Mesenteric fat pad (tissue), 1 donor: Measurements from ENCODE around the gene ABCC10. TPM values are rescaled to one million over a fixed set of nuclear protein-coding genes. Genes with fewer than 3 reads are reported as not detected.
"Not testable (repeated sequence)": the region's sequence is repeated elsewhere in the genome, so short reads cannot be mapped to it uniquely, and the experiment has no call there.

Experiments used
- DNase-seq: peaks from one replicate; pipeline ENCODE4 v3.0.0-alpha.2; 2020; ENCODE audit warnings: low spot score
- long read RNA-seq: library from polyadenylated mRNA; unstranded; transcript quantifications from one replicate; pipeline ENCODE4 v2.0.0, GENCODE V29; 2020
- total RNA-seq: library from RNA; stranded (reverse); fragmentation: NEBNext Ultra II Directional; extraction: Animal tissue kit (Norgen Biotek cat#: 25700); gene quantifications from one replicate; pipeline ENCODE4 v1.2.1, GENCODE V29; 2021
- donor health status: DM: yes; HTN: yes; CAD: no.

Gene ABCC10, protein sequence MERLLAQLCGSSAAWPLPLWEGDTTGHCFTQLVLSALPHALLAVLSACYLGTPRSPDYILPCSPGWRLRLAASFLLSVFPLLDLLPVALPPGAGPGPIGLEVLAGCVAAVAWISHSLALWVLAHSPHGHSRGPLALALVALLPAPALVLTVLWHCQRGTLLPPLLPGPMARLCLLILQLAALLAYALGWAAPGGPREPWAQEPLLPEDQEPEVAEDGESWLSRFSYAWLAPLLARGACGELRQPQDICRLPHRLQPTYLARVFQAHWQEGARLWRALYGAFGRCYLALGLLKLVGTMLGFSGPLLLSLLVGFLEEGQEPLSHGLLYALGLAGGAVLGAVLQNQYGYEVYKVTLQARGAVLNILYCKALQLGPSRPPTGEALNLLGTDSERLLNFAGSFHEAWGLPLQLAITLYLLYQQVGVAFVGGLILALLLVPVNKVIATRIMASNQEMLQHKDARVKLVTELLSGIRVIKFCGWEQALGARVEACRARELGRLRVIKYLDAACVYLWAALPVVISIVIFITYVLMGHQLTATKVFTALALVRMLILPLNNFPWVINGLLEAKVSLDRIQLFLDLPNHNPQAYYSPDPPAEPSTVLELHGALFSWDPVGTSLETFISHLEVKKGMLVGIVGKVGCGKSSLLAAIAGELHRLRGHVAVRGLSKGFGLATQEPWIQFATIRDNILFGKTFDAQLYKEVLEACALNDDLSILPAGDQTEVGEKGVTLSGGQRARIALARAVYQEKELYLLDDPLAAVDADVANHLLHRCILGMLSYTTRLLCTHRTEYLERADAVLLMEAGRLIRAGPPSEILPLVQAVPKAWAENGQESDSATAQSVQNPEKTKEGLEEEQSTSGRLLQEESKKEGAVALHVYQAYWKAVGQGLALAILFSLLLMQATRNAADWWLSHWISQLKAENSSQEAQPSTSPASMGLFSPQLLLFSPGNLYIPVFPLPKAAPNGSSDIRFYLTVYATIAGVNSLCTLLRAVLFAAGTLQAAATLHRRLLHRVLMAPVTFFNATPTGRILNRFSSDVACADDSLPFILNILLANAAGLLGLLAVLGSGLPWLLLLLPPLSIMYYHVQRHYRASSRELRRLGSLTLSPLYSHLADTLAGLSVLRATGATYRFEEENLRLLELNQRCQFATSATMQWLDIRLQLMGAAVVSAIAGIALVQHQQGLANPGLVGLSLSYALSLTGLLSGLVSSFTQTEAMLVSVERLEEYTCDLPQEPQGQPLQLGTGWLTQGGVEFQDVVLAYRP (N-terminal part only)
- total RNA-seq: 22.0 TPM
- long read RNA-seq, partial matches to known transcripts: 15 of 24 reads
- long read RNA-seq, other reads (novel, unspliced or antisense): 9 of 24 reads

DNA sequence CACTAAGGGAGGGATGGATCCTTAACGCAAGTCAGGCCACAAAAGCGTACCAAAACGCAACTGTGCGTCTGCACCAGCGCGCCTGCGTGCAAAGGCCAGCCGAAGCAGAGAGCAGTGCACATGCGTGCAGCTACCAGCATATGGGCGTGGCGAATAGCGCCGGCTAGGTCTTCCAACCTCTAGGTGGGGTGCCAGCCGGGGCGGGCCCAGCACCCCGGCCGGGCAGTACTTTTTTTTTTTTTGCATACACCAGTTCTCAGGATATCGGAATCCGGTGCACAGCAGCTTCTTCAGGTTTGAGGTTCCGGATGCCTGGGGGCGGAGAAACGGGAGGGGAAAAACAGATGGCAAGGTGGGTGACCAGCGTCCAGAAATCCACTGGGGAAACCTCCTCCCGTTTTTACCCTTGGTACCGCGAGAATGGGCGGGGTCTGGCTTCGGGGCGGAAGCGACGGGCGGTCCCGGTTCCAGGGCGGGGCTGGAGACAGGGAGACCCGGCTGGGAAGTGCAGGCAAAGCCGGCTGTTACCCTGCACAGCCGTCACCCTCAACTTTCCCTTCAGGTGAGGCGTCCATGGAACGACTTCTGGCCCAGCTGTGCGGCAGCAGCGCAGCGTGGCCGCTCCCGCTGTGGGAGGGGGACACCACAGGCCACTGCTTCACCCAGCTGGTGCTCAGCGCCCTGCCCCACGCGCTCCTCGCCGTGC is at the start of gene ABCC10:
Gene ABCC10, plus strand, starts transcription at position 136 of the 706 bp plus-strand sequence. Its CDS starts 438 bp downstream, at position 574.
- DNase-seq: peak; percentile 97

DNA sequence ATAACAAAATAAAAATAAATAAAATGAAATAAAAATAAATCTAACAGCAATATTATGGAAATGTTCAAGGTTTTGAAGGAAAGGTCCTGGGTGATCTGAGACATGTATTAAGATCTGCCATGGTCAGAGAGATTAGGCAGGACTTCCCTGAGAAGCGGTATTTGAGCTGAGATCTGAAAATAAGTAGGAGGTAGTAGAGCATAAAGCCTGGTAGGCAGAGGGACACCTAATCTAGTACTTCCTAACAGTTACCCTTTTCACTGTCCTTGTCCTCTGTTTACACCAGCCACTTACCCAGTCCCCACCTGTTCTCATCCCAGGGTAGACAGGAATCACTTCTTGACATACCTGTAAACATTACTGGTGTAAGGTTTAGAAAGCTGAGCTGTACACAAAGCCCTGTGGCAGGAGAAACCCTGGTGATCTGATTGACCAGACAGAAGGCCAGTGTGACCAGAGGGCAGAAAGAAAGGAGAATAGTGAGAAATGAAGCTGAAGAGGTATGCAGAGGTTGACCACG is 49.6 kb upstream of the ABCC10 start:
- no peak for DNase-seq

DNA sequence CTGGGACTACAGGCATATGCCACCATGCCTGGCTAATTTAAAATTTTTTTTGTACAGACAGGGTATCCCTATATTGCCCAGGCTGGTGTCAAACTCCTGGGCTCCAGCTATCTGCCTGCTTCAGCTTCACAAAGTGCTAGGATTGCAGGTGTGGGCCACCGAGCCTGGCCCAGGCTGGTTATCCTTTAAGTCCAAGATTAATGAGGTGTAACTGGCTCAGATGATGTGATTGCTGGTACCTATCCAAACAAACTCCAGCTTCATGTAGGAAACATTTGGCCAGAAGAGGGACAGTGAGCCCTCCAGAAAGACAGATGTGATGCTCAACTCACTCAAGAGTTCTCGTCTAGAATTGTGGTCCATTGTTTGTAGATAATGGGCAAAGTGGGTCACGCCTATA is 48.7 kb upstream of the ABCC10 start:
- no peak for DNase-seq

DNA sequence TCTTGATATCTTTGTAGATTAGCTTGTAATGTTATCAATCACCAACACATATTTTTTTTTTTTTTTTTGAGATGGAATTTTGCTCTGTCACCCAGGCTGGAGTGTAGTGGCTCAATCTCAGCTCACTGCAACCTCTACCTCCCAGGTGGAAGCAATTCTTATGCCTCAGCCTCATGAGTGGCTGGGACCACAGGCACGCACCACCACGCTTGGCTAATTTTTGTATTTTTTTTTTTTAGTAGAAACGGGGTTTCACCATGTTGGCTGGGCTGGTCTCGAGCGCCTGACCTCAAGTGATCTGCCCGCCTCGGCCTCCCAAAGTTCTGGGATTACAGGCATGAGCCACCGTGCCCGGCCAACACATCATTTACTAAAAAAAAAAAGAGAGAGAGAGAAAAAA is 46.5 kb upstream of the ABCC10 start:
- DNase-seq: not testable (repeated sequence)

DNA sequence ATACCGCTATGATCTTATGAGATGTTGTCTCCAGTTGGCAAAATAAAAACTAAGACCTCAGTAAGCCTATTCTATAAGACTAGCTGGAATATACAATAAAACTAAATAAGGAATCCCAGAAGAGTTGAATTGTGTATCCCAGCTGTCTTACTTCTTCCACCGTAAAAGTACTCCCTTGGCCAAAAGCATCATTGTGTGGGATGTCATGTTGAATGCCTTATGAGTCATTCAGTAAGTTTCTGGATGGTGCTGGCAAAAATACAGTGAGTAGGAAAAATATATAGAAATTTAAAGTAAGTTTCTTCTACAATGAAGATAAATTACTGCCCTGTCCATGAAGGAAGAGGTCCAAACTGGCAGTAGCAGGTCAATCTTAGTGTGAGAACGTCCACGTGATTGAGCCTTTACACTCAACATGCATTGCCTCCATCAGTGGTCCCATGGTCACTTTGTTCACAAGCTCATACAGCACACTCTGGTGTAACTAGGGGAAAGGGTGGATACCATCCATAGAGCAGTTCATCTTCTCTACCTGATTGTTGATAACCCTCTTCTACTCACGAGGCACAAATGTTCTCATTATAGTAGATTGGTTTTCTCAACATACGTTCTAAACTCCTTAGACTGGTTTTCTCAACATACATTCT is 44.2 kb upstream of the ABCC10 start:
- no peak for DNase-seq

DNA sequence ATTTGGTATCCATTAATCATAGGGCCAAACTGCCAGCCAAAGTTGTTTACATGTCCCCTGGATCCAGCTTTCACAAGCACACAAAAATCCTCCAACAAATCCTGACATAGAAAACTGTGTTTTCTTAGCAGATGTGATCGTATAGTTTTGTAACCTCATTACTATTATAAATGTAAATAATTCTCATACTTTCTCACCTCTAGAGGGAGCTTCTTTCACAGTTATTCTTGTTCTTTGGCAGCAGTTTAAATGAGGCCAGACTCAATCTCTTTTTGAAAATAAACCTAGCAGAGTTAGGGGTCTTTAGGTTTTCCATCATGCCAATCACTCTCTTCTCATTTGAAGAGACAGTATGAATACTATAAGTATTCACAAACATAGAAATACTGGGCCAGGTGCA is 40.8 kb upstream of the ABCC10 start:
- DNase-seq: no peak

DNA sequence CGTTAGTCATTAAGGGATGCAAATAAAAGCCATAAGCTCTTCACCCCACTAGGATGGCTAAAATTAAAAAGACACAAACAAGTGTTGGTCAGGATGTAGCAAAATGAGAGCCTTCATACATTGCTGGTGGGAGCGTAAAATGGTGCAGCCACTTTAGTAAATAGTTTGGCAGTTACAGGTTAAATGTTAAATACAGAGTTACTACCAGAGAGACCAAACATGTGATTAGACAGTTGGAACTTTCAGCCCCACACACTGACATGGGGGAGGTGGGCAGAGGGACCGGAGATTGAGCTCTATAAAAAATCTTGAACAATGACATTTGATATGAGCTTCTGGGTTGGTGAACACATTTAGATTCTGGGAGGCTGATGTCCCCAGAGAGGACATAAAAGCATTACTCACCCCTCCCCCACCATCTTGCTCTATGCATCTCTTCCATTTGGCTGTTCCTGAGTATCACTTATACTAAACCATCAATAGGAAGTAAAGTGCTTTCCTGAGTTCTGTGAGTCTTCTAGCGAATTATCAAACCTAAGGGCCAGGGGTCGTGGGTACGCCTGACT is 37.5 kb upstream of the ABCC10 start:
- DNase-seq: no peak

DNA sequence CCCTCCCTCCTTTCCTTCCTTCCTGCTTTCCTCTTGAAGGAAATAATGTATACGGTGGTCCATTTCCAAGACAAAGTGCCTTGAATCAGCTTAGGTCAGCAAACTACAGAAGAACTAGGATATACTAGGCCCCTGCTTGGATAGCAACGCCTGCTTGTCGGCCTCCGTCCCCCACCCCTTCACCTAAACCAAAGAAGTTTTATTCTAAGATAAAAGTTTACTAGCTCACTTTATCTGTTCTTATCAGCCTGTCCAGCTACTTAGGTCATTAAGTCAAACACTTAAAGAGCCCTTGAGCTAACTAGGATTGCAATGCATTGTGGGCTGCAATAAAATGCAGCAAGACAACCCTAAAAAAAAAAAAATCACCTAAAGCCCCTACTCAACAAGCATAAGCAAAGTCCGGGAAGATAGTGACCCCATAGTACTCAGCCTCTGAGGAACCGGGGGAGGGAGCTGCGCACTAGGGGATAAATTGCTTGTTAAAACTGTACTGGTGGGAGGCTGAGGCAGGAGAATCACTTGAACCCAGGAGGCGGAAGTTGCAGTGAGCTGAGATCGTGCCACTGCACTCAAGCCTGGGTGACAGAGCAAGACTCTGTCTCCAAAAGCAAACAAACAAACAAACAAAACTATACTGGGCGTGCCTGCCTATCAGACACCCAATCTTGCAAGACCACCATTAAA is 36.4 kb upstream of the ABCC10 start:
- not testable (repeated sequence) for DNase-seq

DNA sequence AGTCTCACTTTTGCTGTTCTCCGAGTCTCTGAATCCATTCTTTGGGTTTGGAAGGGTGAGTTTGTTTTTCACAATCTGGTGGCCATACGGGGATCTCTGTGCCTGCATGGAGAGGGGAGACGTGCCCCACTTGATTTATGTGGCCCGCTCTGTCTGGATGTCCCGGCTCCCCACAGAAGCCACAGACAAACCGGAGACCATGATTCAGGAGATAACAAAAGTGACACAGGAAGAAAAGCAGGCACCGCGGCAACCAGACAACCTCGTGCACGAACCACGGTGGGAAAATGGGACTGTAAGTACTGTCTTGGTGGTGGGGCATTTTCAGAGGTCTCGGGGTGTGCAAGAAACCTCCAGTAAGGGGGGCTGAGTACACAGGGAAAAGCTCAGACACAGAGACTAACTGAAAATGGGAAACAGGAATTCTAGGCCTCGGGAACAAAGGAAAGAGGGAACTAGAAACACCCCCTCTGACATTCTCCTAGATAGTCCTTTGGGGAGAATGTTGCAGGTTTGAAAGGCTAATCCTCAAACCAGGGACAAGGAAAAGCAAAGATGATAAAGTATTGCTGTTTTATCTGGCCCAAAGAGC is 35.8 kb upstream of the ABCC10 start:
- no peak for DNase-seq

DNA sequence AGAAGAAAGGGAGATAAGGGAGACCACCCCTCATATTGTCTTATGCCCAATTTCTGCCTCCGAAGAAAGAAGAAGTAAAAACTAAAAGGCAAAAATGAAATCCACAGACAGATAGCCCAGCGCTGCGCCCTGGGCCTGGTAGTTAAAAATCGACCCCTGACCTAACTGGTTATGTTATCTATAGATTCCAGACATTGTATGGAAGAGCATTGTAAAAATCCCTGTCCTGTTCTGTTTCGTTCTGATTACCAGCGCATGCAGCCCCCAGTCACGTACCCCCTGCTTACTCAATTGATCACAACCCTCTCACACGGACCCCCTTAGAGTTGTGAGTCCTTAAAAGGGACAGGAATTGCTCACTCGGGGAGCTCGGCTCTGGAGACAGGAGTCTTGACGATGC is 34.2 kb upstream of the ABCC10 start:
- DNase-seq: not testable (repeated sequence)

DNA sequence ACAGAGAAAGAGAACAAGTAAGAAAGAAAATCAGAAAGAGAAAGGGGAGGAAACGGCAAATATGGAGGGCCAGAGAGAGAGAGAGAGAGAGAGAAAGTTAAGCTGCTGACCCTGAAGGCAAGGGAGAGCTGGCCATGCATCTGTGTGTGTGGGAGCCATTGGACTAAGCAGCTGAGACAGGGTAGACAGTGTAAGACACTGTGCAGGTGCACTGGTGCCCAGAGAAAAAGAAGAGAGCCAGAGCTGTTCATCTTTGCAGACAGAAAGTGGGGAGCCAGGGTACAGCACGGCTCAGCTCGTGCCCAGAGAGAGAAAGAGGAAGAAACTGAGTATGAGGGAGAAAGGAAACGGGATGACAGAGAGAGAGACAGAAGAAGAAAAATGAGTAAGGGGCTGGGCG is 33.7 kb upstream of the ABCC10 start:
- DNase-seq: no peak

DNA sequence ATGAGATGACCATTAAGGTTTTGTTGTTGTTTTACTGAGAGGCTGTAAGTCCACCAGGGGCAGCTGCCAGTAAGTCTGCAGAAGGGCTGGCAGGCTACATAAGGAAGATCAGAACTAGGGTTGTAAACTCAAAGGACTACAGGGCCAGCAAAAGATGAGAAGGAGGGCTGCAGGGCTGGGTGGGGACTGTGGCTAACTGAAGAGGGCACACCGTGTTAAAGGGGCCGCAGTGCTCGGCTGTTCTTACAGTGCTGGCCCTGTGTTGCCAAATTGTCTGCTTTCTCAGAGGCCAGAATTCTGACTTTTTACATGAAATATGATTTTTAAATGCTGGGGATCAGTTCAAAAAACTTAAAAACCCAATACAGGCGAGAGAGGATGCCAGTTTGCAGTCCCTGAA is 32.4 kb upstream of the ABCC10 start:
- no peak for DNase-seq

DNA sequence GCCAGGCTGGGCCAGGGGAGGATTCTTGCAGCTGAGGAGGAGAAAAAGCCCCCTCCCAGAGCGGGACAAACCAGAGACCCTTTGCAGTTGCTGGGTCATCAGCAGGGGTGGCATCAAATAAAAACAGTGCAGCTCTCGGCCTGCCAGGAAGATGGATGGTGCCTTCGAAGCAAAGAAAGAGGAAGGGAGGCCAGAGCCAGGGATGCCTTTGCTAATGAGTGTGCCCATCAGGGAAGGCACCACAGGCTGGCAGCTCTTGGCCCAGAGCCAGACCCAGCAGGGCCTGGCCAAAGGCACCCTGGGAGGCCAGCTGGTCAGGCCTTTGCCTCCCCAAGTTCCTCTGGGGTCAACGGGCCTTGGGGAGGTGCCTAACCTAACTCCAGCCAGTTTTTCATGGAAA is 31.6 kb upstream of the ABCC10 start:
- DNase-seq: no peak

DNA sequence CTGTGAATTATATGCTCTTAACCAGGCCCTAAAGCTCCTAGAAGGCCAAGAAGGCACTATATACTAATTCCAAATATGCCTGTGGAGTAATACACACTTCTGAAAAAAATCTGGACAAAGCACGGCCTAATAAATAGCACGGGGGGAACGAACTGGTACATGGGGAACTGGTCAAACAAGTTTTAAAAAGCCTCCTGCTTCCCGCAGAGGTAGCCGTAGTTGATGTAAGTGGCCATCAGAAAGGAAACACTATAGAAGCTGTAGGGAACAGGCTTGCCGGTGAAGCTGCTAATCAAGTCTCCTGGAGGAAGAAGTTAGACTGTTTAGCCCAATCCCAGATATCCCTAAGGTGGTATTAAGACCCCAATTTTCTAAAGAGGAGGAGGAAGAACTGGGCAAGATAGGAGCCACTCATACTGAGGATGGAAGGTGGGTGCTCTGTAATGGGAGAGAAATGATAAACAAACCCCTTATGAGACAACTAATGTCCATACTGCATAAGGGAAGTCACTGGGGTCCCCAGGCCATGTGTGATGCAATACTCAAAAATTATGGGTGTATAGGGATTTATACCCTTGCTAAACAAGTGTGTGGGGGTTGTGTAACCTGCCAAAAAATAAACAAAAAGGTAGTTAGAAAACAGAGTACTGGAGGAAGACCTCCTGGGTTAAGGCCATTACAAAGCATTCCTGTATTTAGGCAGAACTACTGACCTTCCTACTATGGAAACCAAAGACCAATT is 30.8 kb upstream of the ABCC10 start:
- no peak for DNase-seq

DNA sequence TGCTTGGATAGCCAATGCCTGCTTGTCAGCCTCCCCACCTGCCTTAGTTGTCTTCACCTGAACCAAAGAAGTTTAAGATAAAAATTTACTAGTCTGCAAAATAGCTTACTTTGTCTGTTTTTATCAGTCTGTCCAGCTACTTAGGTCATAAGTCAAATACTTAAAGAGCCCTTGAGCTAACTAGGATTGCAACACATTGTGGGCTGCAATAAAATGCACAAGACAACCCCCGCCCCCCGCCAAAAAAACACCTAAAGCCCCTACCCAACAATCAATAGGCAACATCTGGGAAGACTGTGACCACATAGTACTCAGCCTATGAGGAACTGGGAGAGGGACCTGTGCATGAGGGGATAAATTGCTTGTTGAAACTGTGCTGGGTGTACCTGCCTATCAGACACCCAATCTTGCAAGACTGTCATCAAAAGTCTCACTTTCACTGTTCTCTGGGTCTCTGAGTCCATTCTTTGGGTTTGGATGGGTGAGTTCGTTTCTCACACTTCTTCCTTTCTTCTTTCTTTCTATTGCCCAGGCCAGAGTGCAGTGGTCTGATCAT is 27.3 kb upstream of the ABCC10 start:
- DNase-seq: no peak

DNA sequence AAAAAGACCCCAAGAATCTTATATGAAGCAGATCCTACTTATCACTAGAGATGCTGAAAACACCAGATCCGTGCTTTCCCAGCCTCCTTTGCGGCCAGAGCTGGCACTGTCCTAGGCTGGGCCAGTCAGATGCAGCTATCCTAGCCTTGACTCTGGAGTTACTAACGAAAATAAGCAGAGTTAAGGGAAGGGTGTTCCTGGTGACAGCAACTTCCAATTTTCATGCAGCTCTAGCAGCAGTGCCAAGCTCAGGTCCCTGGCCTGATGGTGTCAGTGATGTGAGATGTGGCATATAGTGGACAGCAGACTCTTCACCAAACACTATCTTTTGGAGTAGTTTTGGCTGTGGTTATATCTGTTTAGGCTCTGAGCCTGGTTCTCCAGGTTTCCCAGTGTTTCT is 25.6 kb upstream of the ABCC10 start:
- no peak for DNase-seq

DNA sequence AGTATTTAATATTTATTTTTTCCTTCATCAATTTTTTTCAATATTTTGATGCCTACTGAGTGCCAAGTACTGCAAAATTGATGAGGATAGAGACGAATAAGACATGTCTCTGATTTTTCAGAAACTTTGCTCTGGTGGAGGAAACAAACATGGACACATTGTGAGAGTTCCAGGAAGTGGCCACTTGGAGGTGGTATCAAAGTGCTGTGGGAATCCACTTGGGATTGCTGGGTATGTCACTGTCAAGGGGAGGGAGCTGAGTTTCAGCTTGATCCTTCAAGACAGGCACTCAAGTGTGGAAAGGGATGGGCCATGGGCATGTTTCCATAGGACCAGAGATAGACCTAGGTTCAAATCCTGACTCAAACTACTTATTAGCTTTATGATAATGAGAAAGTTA is 24.5 kb upstream of the ABCC10 start:
- no peak for DNase-seq

DNA sequence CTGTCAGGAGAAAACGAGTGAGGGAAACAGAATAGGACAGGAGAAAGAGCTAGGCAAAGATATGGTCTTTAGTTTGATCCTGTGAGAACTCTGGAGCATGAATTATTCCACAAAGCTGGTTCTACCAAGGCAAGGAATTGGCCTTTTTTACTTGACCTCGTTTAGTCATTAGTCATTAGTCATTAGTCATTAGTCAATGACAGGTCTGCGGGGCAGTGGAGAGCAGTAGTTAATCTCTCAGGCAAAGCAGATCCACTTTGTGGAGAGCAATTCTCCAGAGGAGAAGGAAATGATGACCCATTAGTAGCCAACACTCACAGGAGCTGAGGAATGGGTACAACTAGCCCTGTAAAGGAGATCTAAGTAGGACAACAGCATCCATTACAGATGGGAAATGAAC is 22.0 kb upstream of the ABCC10 start:
- DNase-seq: no peak
